Endothelial cell of umbilical vein (primary cell): ENCODE data around the gene SMCO4.

Experiments used
- EZH2 ChIP-seq: IDR thresholded peaks from 2 replicates; pipeline ENCODE4 v1.6.1; 2012; ENCODE audit warnings: borderline replicate concordance, low read depth, mild to moderate bottlenecking, moderate library complexity, low read length, inconsistent platforms; ENCODE audit not compliant: severe bottlenecking
- FOS ChIP-seq: IDR thresholded peaks from 2 replicates; pipeline ENCODE4 v1.6.1; 2011; ENCODE audit warnings: mild to moderate bottlenecking, low read length, moderate library complexity, borderline replicate concordance; ENCODE audit not compliant: insufficient read depth
- JUN ChIP-seq: IDR thresholded peaks from 2 replicates; pipeline ENCODE4 v1.6.1; 2011; ENCODE audit warnings: borderline replicate concordance, low read depth; ENCODE audit not compliant: insufficient read length, insufficient read depth
- POLR2A ChIP-seq: IDR thresholded peaks from 2 replicates; pipeline ENCODE4 v1.6.1; 2012; ENCODE audit warnings: low read depth, mild to moderate bottlenecking, control low read depth, low read length
- POLR2AphosphoS5 ChIP-seq: IDR thresholded peaks from 2 replicates; pipeline ENCODE4 v1.6.1; 2012; ENCODE audit warnings: low read depth, mild to moderate bottlenecking, control low read depth, low read length, moderate library complexity; ENCODE audit not compliant: insufficient read depth
- TF ChIP-seq, protein P1 (sequence below), 2 donors: IDR thresholded peaks; 1 replicate in 1 of 2; 2 replicates in 1 of 2; pipeline ENCODE4 v1.5.1; 2011; ENCODE audit warnings: low read length in 2 of 2, mild to moderate bottlenecking in 2 of 2, moderate library complexity in 2 of 2, control low read depth in 1 of 2, inconsistent platforms in 1 of 2, low read depth in 1 of 2; ENCODE audit not compliant: insufficient read depth in 1 of 2; ENCODE audit errors: extremely low read depth in 1 of 2
- TF ChIP-seq, protein P2 (sequence below): IDR thresholded peaks from 2 replicates; pipeline ENCODE4 v1.6.1; 2011; ENCODE audit not compliant: insufficient read depth, insufficient read length

DNA sequence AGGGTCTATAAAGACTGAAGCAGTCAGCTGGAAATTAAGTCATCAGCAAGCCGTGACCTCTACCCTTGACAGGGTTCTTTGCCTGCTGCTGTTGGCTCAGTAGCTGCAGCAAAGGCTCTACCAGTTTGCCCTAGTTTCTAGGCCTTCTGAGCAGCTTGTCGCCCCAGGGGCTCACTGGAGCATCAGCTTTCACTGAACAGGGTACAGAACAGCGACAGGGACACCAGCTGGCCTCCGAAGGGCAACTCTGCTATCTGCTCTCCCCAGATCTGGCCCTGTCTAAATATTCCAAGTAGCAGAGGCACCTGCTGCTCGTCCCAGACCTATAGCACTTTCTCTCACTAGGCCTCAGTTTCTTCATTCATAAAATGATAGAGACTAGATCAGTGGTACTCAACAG, 42.4 kb downstream of the SMCO4 start:
- TF ChIP-seq POLR2A (no peak), POLR2AphosphoS5 (no peak), JUN (no peak), EZH2 (no peak), FOS (no peak)
- TF ChIP-seq, protein P1, sequence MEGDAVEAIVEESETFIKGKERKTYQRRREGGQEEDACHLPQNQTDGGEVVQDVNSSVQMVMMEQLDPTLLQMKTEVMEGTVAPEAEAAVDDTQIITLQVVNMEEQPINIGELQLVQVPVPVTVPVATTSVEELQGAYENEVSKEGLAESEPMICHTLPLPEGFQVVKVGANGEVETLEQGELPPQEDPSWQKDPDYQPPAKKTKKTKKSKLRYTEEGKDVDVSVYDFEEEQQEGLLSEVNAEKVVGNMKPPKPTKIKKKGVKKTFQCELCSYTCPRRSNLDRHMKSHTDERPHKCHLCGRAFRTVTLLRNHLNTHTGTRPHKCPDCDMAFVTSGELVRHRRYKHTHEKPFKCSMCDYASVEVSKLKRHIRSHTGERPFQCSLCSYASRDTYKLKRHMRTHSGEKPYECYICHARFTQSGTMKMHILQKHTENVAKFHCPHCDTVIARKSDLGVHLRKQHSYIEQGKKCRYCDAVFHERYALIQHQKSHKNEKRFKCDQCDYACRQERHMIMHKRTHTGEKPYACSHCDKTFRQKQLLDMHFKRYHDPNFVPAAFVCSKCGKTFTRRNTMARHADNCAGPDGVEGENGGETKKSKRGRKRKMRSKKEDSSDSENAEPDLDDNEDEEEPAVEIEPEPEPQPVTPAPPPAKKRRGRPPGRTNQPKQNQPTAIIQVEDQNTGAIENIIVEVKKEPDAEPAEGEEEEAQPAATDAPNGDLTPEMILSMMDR (IDR thresholded peaks at IDR 0.05; ENCODE audit: extremely low read depth in 1 of 2, insufficient read depth in 1 of 2, low read depth in 1 of 2, low read length in 2 of 2) = no peak
- TF ChIP-seq, protein P2, sequence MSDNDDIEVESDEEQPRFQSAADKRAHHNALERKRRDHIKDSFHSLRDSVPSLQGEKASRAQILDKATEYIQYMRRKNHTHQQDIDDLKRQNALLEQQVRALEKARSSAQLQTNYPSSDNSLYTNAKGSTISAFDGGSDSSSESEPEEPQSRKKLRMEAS = no peak
